Urinary bladder (tissue), 4 donors: ENCODE data around the gene CMTR2. TPM values are rescaled to one million over a fixed set of nuclear protein-coding genes. Genes with fewer than 3 reads are reported as not detected.
"Not testable (repeated sequence)": the region's sequence is repeated elsewhere in the genome, so short reads cannot be mapped to it uniquely, and the experiment has no call there.

ENCODE experiments used
- DNase-seq: peaks from one replicate; pipeline ENCODE4 v3.0.0-alpha.2; 2015; ENCODE audit errors: extremely low spot score
- H3K27ac ChIP-seq: one replicate; pipeline ENCODE4 v1.5.1; 2013; ENCODE audit warnings: low read depth, mild to moderate bottlenecking, moderate library complexity
- H3K36me3 ChIP-seq: one replicate; pipeline ENCODE4 v1.6.1; 2013; ENCODE audit warnings: mild to moderate bottlenecking, moderate library complexity; ENCODE audit not compliant: insufficient read depth
- H3K4me1 ChIP-seq: one replicate; pipeline ENCODE4 v1.6.1; 2013; ENCODE audit warnings: mild to moderate bottlenecking, moderate library complexity; ENCODE audit not compliant: insufficient read depth
- H3K4me3 ChIP-seq: one replicate; pipeline ENCODE4 v1.5.1; 2013; ENCODE audit warnings: low read depth, low read length
- WGBS: extraction: QIAGEN DNeasy Blood & Tissue Kit; methylation state at CpG from one replicate; pipeline ENCODE4 v1.1.7; 2013; 5-methylcytosine and 5-hydroxymethylcytosine counted together
- polyA plus RNA-seq: library from polyadenylated mRNA; stranded (reverse); fragments of 200-250 nt; gene quantifications from one replicate; pipeline ENCODE4 v1.2.3, GENCODE V29; 2013
- total RNA-seq: library from RNA; depleted of rRNA; stranded (reverse); fragments of >200 nt; gene quantifications from one replicate; pipeline ENCODE4 v1.2.3, GENCODE V29; 2014
- donor health status: healthy with polysubstance abuse.
- donor health status: healthy.

CMTR2 gene, protein sequence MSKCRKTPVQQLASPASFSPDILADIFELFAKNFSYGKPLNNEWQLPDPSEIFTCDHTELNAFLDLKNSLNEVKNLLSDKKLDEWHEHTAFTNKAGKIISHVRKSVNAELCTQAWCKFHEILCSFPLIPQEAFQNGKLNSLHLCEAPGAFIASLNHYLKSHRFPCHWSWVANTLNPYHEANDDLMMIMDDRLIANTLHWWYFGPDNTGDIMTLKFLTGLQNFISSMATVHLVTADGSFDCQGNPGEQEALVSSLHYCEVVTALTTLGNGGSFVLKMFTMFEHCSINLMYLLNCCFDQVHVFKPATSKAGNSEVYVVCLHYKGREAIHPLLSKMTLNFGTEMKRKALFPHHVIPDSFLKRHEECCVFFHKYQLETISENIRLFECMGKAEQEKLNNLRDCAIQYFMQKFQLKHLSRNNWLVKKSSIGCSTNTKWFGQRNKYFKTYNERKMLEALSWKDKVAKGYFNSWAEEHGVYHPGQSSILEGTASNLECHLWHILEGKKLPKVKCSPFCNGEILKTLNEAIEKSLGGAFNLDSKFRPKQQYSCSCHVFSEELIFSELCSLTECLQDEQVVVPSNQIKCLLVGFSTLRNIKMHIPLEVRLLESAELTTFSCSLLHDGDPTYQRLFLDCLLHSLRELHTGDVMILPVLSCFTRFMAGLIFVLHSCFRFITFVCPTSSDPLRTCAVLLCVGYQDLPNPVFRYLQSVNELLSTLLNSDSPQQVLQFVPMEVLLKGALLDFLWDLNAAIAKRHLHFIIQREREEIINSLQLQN
- 57.1 TPM for total RNA-seq
- 8.6 TPM for polyA plus RNA-seq

DNA sequence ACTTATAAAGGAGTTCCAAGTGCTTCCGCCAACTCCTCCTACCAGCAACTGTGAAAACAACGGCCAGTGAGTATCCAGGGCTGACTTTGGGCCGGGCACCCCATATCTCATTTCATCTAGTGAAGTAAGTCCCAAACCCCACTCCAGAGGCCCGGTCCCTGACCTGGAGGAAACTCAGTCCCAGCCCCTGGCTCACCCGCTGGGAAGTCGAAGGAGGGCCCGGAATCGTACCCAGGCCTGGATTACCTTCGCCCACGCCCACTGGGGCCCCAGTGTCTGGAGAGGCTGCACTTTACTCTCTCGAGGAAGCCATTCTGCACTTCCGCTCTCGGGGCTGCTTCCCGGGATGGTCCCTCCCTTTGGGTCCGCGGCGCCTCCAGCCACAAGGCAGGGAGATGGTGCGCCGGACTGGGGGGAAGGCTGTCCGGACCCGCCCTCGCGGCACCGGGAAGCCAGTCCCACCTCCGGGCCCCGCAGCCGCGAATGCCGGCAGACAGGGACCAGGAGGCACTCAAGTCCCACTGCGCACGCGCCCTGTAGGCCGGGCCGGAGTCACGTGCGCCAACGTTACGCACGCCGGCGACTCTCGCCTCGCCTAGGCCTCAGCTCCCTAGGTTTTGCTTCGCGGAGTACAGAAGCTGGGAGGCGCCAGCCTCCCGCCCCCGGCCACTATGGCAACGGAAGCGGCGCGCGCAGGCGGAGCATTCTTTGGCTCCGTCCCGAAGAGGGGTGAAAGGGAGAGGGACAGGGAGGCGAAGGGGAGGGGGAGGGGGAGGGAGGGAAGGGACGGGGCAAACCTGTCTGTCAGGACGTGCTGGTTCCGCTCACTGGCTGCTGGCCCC is at the start of gene CMTR2:
Gene CMTR2, minus strand, starts transcription at position 513 of the 842 bp plus-strand sequence. CDS start 3,482 bp downstream, outside the sequence.
- Histone ChIP-seq H3K36me3 (peaks cover 2% of the 10 kb centered on the region), H3K4me1 (no peaks in the 10 kb centered on the region), H3K4me3 (peak within 1 kb of the TSS; percentile 62), H3K27ac (peak within 1 kb of the TSS; percentile 93)
- WGBS, result under 1% methylated on average over 60 of the region's 60 CpGs
- peak; percentile 92 for DNase-seq

DNA sequence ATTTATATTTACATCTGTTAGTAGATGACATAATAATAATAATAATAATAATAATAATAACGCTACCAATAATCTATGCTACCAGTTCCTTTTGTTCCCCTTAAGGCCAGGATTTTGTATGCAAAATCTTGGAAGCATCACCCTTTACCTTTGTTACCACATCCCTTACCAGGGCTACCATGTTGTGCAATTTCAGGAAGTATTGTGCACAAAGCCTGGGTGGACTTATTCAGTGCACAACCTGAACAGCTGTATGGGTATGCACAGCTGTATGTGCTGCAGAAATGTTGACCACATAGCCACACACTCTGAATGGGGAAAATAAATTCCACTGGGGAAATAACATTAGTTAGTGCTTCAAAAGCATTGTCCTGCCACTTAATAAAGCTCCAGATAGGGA is 49.4 kb upstream of the CMTR2 start:
- Histone ChIP-seq H3K27ac (no peak overlapping the region), H3K36me3 (no peaks in the 10 kb centered on the region), H3K4me3 (no peak overlapping the region), H3K4me1 (no peaks in the 10 kb centered on the region)
- WGBS, result 79% methylated on average over 1 of the region's 1 CpG
- DNase-seq, result no peak

DNA sequence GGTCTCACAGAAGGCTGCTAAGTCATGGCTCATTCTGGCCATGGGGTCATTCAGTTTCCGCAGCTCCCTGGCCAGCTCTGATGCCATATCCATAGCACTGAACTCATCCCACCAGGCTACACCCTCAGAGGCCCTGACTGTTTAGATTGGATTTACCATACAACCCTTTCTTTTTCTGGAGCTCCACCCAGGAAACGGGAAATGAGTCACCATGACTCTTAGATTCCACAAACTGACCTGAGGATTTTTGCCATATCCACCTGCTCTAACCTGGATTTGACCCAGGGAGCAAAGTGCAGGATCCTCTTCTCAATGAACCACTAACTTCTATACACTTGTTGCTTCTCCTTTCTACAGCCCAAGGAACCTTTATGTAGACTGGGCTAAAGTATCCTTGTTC is 49.0 kb upstream of the CMTR2 start:
- Histone ChIP-seq H3K4me1 (no peaks in the 10 kb centered on the region), H3K36me3 (no peaks in the 10 kb centered on the region), H3K4me3 (no peak overlapping the region), H3K27ac (no peak overlapping the region)
- DNase-seq, result no peak
- 80% methylated on average over 2 of the region's 2 CpGs for WGBS

DNA sequence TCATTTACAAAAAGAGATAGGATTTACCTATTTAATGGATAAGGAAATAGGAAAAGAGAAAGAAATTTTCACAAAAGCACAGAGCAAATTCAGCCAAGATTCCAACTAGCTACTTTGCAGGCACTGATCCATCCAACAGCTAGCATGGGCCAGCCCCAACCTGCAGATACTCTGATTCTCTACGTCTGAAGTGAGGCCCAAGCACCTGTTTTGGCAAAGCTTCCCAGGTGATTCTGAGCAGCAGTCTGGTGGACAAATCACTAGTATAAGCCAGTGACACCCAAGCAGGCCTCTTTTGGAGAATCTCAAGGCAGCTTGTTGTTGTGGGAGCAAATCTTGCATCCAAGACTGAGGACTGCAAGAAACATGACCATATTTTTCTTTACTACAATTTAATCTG is 48.4 kb upstream of the CMTR2 start:
- 65% methylated on average over 1 of the region's 1 CpG for WGBS
- no peaks in the 10 kb centered on the region for H3K4me1 ChIP-seq
- no peak overlapping the region for H3K4me3 ChIP-seq
- no peaks in the 10 kb centered on the region for H3K36me3 ChIP-seq
- DNase-seq, result no peak
- no peak overlapping the region for H3K27ac ChIP-seq

DNA sequence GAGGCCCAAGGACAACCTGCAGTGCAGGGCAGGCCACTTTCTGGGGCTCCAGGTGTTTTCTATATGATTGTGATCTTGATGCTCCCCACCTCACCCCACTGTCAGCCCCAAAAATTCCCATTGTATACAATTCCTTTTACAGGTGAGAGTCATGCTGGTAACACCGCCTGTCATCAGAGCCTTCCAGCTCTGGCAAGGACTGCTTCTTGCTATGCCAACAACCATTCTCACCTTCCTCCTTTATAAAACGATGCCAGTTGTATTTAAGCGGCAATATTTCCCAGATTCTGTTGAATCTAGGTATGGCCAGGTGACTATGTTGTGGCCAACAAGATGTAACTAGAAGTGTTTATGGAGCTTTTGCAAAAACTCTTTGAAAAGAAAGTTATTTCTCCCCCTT is 38.9 kb upstream of the CMTR2 start:
- H3K36me3 ChIP-seq, result no peaks in the 10 kb centered on the region
- no peak overlapping the region for H3K27ac ChIP-seq
- no peak for DNase-seq
- 88% methylated on average over 3 of the region's 3 CpGs for WGBS
- H3K4me1 ChIP-seq, result no peaks in the 10 kb centered on the region
- no peak overlapping the region for H3K4me3 ChIP-seq

DNA sequence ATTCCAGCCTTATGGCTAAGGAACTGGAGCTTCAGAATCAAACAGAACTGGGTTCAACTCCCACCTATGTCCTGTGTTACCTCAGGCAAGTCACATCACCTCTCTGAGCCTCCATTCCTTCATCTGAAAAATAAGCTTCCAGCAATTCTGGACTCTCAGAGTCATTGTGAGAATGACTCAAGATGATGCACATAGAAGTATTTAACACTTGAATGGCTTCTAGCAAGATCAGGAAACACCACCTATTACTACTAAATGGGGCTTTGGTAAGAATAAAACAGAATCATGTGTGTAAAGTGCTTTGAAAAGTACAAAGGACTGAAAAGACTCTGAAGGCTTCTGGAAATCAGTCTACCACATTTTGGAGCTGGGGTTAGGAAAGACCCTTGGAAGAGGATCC is 38.5 kb upstream of the CMTR2 start:
- no peak for DNase-seq
- H3K4me3 ChIP-seq, result no peak overlapping the region
- H3K36me3 ChIP-seq, result no peaks in the 10 kb centered on the region
- no peaks in the 10 kb centered on the region for H3K4me1 ChIP-seq
- H3K27ac ChIP-seq, result no peak overlapping the region

DNA sequence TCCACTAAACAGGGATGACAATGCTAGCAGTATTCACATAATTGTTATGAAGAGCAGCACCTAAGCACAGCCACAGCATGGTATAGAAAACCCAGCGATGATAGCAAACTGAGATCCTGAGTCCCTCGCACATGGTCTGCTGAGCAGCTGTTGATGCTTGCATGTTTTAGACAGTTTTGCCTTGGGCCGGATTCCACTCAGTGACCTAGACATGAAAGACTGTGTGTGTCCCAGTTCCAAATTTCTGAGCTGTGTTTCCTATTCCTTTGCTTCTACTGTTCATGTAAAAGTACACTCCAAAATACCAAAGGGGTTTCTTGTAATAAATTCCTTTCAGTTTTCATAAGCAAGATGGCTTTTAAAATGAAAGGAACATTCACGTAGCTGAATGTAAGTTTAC is 30.8 kb upstream of the CMTR2 start:
- no peak for DNase-seq
- no peaks in the 10 kb centered on the region for H3K36me3 ChIP-seq
- H3K4me3 ChIP-seq, result no peak overlapping the region
- H3K27ac ChIP-seq, result no peak overlapping the region
- no peaks in the 10 kb centered on the region for H3K4me1 ChIP-seq
- WGBS, result 62% methylated on average over 4 of the region's 4 CpGs

DNA sequence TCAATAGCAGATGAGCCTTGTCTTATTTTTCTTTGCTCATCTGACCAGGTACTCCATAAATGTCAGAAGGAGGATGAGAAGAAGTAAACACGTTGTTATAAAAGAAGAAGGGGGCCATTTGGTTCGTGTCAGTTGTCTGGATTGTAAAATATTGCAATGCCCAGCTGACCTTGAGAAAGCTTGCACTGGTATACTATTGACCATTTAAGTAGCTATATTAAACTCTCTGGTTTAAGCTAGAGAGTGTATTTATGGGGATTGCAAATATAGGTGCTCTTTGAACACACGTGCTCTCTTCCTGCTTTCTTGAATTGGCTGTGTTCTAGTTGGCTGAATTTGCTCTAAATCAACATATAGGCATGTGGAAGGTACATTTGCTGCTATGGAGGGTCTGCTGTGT is 26.1 kb upstream of the CMTR2 start:
- no peaks in the 10 kb centered on the region for H3K4me1 ChIP-seq
- H3K4me3 ChIP-seq, result no peak overlapping the region
- no peaks in the 10 kb centered on the region for H3K36me3 ChIP-seq
- H3K27ac ChIP-seq, result no peak overlapping the region
- no peak for DNase-seq
- WGBS, result 9% methylated on average over 3 of the region's 3 CpGs

DNA sequence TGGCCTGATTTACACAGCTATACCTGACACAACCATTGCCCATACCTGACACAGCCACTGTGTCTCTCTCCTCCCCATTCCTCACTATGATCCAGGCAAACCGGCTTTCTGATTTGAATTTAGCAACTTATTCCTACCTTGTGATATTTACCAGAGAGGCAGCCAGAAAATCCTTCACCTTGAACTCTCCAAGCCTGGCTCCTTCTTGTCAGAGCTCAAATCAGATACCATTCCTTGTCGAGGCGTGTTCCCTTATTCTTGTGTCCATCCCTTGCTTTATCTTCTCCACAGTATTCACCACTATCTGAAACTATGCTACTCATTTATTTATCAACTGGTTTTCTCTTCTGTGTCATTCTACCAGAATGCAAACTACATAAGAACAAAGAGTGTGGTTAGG is 24.4 kb upstream of the CMTR2 start:
- H3K36me3 ChIP-seq, DNase-seq, H3K27ac ChIP-seq, H3K4me1 ChIP-seq, H3K4me3 ChIP-seq: not testable (repeated sequence)
- whole genome bisulfite sequencing, result 74% methylated on average over 3 of the region's 3 CpGs

DNA sequence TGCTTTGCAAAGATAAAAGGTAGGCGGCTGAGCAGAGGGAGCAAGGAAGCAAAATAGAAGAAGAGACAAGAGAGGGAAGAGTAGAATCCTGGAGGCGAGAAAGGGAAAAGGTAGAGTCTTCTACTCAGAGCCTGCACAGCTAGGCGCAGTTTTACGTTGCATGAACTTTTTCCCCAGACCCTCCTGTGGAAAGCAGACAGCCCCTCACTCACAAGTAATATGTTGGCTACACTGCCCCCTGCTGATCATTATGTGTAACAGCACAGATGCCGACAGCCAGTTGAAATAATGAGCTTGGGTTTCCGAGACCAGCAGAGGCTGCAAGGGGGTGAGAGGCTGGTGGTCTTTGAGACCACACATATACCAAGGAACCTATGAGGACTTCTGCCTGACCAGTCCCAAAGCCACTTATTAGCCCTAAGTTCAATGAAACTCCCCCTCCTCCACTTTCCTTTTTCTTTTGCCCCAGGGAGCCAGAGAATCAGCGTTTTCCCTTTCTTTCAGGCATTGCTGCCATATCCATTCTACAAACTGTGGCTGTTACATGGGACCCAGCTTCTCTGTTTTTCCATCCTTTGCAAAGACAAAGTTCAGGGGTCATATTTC is 22.5 kb upstream of the CMTR2 start:
- Histone ChIP-seq H3K4me1 (no peaks in the 10 kb centered on the region), H3K4me3 (no peak overlapping the region), H3K36me3 (no peaks in the 10 kb centered on the region), H3K27ac (no peak overlapping the region)
- no peak for DNase-seq
- 23% methylated on average over 7 of the region's 7 CpGs for WGBS

DNA sequence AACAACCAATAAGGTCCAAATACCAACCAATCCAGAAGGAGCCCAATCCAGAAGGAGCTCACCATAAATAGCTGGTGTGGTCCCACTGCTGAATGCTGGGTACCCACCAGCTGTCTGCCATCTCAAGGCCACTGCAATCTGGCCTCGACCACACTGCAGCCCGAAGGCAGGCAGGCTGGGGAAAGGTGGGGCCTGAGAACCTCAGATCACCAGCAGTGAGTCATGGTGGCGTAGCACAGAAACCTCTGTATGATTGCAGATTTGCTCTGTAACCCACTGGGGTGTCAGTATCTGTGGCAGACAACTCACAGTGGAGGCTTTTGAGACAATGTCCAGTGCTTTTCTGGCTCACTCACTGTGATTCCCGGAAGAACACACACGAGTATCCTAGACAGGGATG is 14.7 kb upstream of the CMTR2 start:
- no peak overlapping the region for H3K27ac ChIP-seq
- no peak overlapping the region for H3K4me3 ChIP-seq
- 85% methylated on average over 5 of the region's 5 CpGs for WGBS
- DNase-seq, result no peak
- no peaks in the 10 kb centered on the region for H3K4me1 ChIP-seq
- no peaks in the 10 kb centered on the region for H3K36me3 ChIP-seq

DNA sequence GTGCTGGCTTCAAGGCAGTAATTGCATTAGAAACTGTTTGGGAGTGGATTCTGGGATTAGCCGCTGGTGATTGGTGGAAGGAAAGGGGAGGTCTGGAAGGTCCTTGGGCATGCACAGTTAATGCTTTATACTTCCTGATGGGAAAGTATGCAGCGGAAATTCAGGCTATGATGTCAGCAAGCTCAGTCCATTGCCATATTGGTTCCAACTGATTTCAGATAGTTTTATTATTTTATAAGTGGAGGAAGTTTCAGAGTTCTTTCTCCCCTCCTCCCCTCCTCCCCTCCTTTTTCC is 8.1 kb upstream of the CMTR2 start:
- H3K4me3 ChIP-seq, result no peak overlapping the region
- H3K27ac ChIP-seq, result no peak overlapping the region
- no peaks in the 10 kb centered on the region for H3K4me1 ChIP-seq
- DNase-seq, result no peak
- H3K36me3 ChIP-seq, result no peaks in the 10 kb centered on the region
- WGBS, result 61% methylated on average over 2 of the region's 2 CpGs

DNA sequence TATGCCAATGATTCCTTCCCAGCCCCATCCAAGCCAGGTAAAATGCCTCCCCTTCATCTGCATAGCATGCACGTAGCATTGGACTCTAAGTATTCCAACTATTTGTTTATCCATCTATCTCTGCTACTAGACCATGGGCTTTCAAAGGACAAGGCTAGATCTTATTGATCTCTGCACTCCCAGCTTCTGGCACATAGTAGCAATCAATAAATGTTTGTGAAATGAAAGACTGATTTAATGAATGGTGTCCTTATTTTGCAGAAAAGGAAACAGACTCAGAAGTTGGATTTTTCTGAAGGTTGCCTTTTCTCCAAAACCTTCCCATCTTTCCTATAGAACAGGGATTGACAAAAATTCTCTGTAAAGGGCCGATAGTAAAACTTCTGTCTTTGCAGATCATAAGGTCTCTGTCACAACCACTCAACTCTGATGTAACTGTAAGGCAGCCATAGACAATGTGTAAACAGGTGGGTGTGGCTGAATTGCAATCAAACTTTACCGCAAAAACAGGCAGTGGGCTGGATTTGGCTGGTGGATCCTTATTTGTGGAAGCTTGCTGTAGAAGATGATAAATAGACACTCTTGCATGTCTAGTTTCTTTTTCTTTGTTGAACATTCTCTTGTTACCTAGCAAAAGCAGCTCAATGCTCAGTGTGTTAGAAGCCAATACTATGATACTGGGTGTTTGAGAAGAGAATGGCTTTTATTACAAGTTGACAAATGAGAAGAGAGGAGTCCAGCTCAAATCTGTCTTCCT is 7.6 kb upstream of the CMTR2 start:
- WGBS, result 59% methylated on average over 3 of the region's 3 CpGs
- no peak overlapping the region for H3K4me3 ChIP-seq
- DNase-seq, result no peak
- no peak overlapping the region for H3K27ac ChIP-seq
- no peaks in the 10 kb centered on the region for H3K36me3 ChIP-seq
- no peaks in the 10 kb centered on the region for H3K4me1 ChIP-seq
